Sigmoid colon (tissue), 7 donors: ENCODE results near the gene DOCK8. TPM values are rescaled to one million over a fixed set of nuclear protein-coding genes. Genes with fewer than 3 reads are reported as not detected.

Source experiments
- DNase-seq: peaks from one replicate; pipeline ENCODE4 v3.0.0-alpha.2; 2019
- H3K27ac ChIP-seq, 4 donors: fragments of 200-600 bp; sonication (generic); one replicate each; pipeline ENCODE4 v1.5.1; 2016 to 2019; ENCODE audit warnings: mild to moderate bottlenecking in 1 of 4
- H3K27me3 ChIP-seq, 3 donors: fragments of 200-600 bp; sonication (generic); one replicate each; pipeline ENCODE4 v1.5.1; 2019; ENCODE audit warnings: mild to moderate bottlenecking in 1 of 3
- H3K36me3 ChIP-seq, 4 donors: fragments of 200-600 bp; sonication (generic); one replicate each; pipeline ENCODE4 v1.5.1; 2016 to 2019
- H3K4me1 ChIP-seq, 4 donors: fragments of 200-600 bp; sonication (generic); one replicate each; pipeline ENCODE4 v1.5.1; 2017 to 2019
- H3K4me3 ChIP-seq, 4 donors: fragments of 200-600 bp; sonication (generic); one replicate each; pipeline ENCODE4 v1.5.1; 2017 to 2019; ENCODE audit warnings: mild to moderate bottlenecking in 2 of 4, moderate library complexity in 1 of 4
- H3K9me3 ChIP-seq, 4 donors: fragments of 200-600 bp in 3 of 4; sonication (generic) in 3 of 4; one replicate each; pipeline versions ENCODE4 v1.5.1 to v1.6.1; 2013 to 2019
- EP300 ChIP-seq, 4 donors: sonication (generic); formaldehyde crosslinking; IDR thresholded peaks; one replicate each; pipeline ENCODE4 v1.6.1; 2017; ENCODE audit warnings: antibody characterized with exemption in 4 of 4
- POLR2A ChIP-seq, 2 donors: fragments of 450-650 bp; IDR thresholded peaks; one replicate each; pipeline ENCODE4 v1.6.1; 2016; ENCODE audit warnings: antibody characterized with exemption in 2 of 2, mild to moderate bottlenecking in 2 of 2, moderate library complexity in 2 of 2
- POLR2AphosphoS5 ChIP-seq, 4 donors: sonication (generic); formaldehyde crosslinking; IDR thresholded peaks; one replicate each; pipeline ENCODE4 v1.6.1; 2017; ENCODE audit warnings: antibody characterized with exemption in 4 of 4
- WGBS, 2 donors: extraction: QIAGEN DNeasy Blood & Tissue Kit; methylation state at CpG; one replicate each; pipeline ENCODE4 v1.1.7; 2013; 5-methylcytosine and 5-hydroxymethylcytosine counted together
- intact Hi-C: fragments of 100-400 bp; cut with DNase I; formaldehyde crosslinking; loops from one replicate; pipeline ENCODE4 v1.15.1; 2023
- polyA plus RNA-seq, 3 donors: library from polyadenylated mRNA; stranded (reverse); fragments of 200-250 nt; gene quantifications; one replicate each; pipeline ENCODE4 v1.2.3, GENCODE V29; 2013
- total RNA-seq, 4 donors: library from RNA; depleted of rRNA; stranded (reverse); fragments of >200 nt; gene quantifications; one replicate each; pipeline ENCODE4 v1.1.0, GENCODE V29; 2016
- TF ChIP-seq, protein P1 (sequence below), 4 experiments: fragments of 450-650 bp in 3 of 4; fragments of 200-600 bp in 1 of 4; IDR thresholded peaks; one replicate each; pipeline ENCODE4 v1.5.1; 2016 to 2019; ENCODE audit warnings: antibody characterized with exemption in 4 of 4, mild to moderate bottlenecking in 3 of 4, moderate library complexity in 2 of 4
- donor health status: healthy with polysubstance abuse.
- donor health status: Bipolar disorder and iron deficiency.
- donor health status: healthy.

Gene DOCK8
- total and polyA plus RNA-seq, 7 donors: 2.3 to 22.8 (median 6.4) TPM

DNA sequence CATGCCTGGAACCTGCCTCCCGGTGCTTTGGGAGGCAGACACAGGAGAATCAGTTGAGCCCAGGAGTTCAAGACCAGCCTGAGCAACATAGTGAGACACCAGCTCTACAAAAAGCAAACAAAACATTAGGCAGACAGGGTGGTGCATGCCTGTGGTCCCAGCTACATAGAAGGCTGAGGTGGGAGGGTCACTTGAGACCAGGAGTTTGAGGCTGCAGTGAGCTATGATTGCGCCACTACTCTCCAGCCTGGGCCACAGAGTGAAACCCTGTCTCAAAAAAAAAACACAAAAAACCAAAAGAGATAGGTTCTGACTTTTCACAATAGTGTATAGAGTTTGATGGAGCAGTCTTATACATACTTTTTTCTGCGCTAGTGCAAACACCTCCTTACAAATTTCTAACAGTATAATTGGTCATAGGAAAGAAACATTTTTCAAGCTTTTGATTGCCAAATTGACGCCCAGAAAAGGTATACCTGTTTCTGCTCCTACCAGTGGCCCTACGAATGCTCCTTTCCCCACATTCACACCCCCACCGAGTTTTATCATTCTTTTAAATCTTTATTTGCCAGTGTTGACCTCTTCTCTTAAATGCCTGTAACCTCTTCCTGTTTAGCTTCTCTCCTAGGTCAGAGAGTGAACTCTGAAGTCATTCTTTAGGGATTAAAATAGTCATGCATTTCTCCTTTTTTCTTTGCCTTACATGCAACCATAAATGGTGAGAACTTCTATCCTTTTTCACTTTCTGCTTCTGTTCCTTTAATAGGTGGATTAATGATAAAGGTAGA is 7.5 kb downstream of the DOCK8 start:
- intact Hi-C loops: no loop called here
- 56 to 63% methylated on average over 6 of the region's 6 CpGs for WGBS, 2 donors
- Histone ChIP-seq H3K27ac (peak overlapping the region in 1 of 4 donors; percentile 13), H3K27me3 (peaks cover 0 to 6% (median 0%) of the 10 kb centered on the region in 3 donors), H3K36me3 (no peaks in the 10 kb centered on the region), H3K9me3 (no peaks in the 10 kb centered on the region), H3K4me1 (no peaks in the 10 kb centered on the region), H3K4me3 (no peak overlapping the region)
- no peak for DNase-seq
- TF ChIP-seq POLR2AphosphoS5 (IDR thresholded peaks at IDR 0.05) (no peak), POLR2A (IDR thresholded peaks at IDR 0.05) (no peak), EP300 (IDR thresholded peaks at IDR 0.05) (no peak)
- TF ChIP-seq, protein P1, sequence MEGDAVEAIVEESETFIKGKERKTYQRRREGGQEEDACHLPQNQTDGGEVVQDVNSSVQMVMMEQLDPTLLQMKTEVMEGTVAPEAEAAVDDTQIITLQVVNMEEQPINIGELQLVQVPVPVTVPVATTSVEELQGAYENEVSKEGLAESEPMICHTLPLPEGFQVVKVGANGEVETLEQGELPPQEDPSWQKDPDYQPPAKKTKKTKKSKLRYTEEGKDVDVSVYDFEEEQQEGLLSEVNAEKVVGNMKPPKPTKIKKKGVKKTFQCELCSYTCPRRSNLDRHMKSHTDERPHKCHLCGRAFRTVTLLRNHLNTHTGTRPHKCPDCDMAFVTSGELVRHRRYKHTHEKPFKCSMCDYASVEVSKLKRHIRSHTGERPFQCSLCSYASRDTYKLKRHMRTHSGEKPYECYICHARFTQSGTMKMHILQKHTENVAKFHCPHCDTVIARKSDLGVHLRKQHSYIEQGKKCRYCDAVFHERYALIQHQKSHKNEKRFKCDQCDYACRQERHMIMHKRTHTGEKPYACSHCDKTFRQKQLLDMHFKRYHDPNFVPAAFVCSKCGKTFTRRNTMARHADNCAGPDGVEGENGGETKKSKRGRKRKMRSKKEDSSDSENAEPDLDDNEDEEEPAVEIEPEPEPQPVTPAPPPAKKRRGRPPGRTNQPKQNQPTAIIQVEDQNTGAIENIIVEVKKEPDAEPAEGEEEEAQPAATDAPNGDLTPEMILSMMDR (IDR thresholded peaks at IDR 0.05): no peak

DNA sequence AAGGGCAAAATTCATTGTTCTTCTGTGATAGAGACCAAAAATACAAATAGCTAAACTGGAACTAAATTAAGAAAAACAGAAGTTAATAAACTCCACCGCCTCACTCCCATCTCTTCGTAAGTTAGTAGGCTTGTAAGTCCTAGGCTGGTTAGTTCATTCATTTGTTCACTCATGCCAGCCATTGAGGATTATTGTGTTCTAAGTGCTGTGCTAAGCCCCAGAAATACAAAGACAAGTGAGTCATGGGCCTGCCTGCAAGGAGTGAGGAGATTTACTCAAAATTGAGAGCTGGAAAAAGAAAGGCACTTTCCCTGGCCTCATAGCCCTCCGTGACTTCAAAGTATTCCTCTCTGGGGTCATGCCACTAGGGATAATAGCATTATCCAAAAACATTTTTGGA is 8.5 kb downstream of the DOCK8 start:
- TF ChIP-seq POLR2AphosphoS5 (IDR thresholded peaks at IDR 0.05) (no peak), EP300 (IDR thresholded peaks at IDR 0.05) (no peak), POLR2A (IDR thresholded peaks at IDR 0.05) (no peak)
- TF ChIP-seq, protein P1 (IDR thresholded peaks at IDR 0.05): no peak
- Histone ChIP-seq H3K9me3 (no peaks in the 10 kb centered on the region), H3K4me1 (no peaks in the 10 kb centered on the region), H3K4me3 (no peak overlapping the region), H3K36me3 (no peaks in the 10 kb centered on the region), H3K27me3 (peaks cover 0 to 3% (median 0%) of the 10 kb centered on the region in 3 donors), H3K27ac (no peak overlapping the region)
- DNase-seq: no peak
- intact Hi-C loops: no loop called here
- WGBS, 2 donors: 78 to 92% methylated on average over 3 of the region's 3 CpGs

DNA sequence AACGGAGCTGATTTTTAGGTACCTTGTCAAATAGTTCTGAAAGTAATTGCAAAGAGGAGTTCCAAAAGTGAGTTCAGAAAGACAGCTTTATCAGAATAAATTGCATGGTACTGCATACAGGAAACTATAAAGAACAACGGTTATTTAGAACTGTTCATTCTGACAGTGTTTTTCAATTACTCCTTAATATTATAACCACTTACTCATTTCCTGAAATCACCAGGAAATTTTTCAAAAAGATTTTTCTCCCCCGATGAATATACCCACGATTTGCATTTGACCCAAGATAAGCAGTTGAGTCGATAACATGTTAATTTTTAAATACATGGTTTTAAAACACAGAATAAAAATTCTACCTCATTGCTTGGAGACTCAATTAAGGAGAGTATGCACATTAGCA is 9.4 kb downstream of the DOCK8 start:
- H3K27ac ChIP-seq: no peak overlapping the region

DNA sequence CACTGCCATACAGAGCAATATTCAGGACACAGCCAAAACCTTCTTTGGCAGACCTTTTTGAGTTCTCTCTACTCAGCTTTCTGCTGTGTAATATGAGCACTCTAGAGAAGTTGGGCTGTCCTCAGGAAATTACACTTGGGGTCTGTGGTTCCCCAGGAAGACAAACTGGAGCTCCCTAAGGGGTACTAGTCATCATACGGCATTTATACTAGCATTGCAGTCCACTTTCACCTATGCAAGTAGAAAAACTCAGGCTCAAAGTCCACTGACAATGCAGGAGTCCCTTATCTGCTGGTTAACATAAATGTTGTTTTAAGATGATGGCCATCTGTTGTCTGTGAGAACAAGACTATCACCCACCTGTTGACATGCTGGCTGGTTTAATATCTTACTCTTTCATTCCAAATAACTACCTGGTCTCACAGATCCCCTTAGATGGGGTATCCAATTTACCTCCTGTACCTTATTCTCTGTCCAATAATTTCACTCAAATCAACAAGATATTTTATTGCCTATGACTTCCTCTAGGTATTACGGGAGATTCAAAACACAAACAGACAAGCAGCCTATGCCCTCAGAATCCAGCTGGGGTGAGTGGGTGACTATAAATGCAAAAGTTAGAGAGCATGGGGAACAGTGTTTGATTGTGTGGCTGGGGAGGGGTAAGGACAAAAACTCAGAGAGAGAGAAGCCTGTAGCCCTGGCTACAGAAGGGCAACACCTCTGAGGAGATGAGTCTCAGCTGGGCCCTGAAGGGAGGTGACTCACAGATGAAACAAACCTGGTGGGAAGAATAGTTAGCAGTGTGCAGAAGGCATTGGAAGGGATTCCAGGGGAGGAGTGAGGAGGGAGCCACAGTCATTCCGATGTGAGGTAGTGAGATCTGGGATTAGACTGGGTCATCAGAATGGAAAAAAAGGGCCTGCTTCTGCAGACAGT is 10.2 kb downstream of the DOCK8 start:
- Histone ChIP-seq H3K27ac (peak overlapping the region in 1 of 4 donors; percentile 8), H3K36me3 (no peaks in the 10 kb centered on the region), H3K9me3 (no peaks in the 10 kb centered on the region), H3K4me3 (no peak overlapping the region), H3K4me1 (no peaks in the 10 kb centered on the region), H3K27me3 (no peaks in the 10 kb centered on the region)
- TF ChIP-seq POLR2AphosphoS5 (IDR thresholded peaks at IDR 0.05) (no peak), EP300 (IDR thresholded peaks at IDR 0.05) (no peak), POLR2A (IDR thresholded peaks at IDR 0.05) (no peak)
- TF ChIP-seq, protein P1 (IDR thresholded peaks at IDR 0.05): no peak
- no peak for DNase-seq
- intact Hi-C loops: no loop called here
- 24 to 52% methylated on average over 3 of the region's 3 CpGs for WGBS, 2 donors

More for the DNA sequence above, 9.4 kb downstream of the DOCK8 start:
- intact Hi-C loops: no loop called here
- no peaks in the 10 kb centered on the region for H3K36me3 ChIP-seq
- no peaks in the 10 kb centered on the region for H3K9me3 ChIP-seq
- no peaks in the 10 kb centered on the region for H3K27me3 ChIP-seq
- H3K4me1 ChIP-seq: no peaks in the 10 kb centered on the region
- H3K4me3 ChIP-seq: no peak overlapping the region
- TF ChIP-seq, protein P1 (IDR thresholded peaks at IDR 0.05): no peak
- no peak for TF ChIP-seq POLR2A (IDR thresholded peaks at IDR 0.05)
- TF ChIP-seq POLR2AphosphoS5 (IDR thresholded peaks at IDR 0.05): no peak
- no peak for TF ChIP-seq EP300 (IDR thresholded peaks at IDR 0.05)
- no peak for DNase-seq
- 44 to 57% methylated on average over 5 of the region's 5 CpGs for WGBS, 2 donors
